OCI-LY7 (cell line): ENCODE results near the gene GPR146. TPM values are rescaled to one million over a fixed set of nuclear protein-coding genes. Genes with fewer than 3 reads are reported as not detected.
A peak's percentile ranks its signal among the peaks of the same experiment; 100 is the strongest.

Source experiments
- BruUV-seq: library from RNA; stranded (reverse); fragments of 400-500 nt; replicated peaks from 2 replicates; lab custom pipeline; 2021; lab: Mats Ljungman, UMichigan
- CTCF ChIA-PET: fragments of 300-600 bp; sonication (Branson Sonifier 250); formaldehyde crosslinking; loops from one replicate; lab custom pipeline; 2022; ENCODE audit warnings: antibody characterized with exemption; ENCODE audit not compliant: unreplicated experiment; lab: Charles Lee
- POLR2A ChIA-PET: fragments of 300-600 bp; sonication (Branson Sonifier 250); formaldehyde crosslinking; loops from one replicate; lab custom pipeline; 2022; ENCODE audit warnings: antibody characterized with exemption; lab: Charles Lee
- DNase-seq: peaks from one replicate; pipeline ENCODE4 v3.0.0-alpha.2; 2015; ENCODE audit warnings: low spot score
- H2AFZ ChIP-seq: fragments of 200-600 bp; sonication (generic), shearing (Covaris generic); 2 replicates; pipeline ENCODE4 v1.6.1; 2014; ENCODE audit warnings: mild to moderate bottlenecking, antibody characterized with exemption, low read length, moderate library complexity
- H3K27ac ChIP-seq: fragments of 200-600 bp; sonication (generic); 2 replicates; pipeline ENCODE4 v1.5.1; 2014; ENCODE audit warnings: mixed run types, low read depth, mild to moderate bottlenecking, moderate library complexity, low read length, inconsistent platforms; ENCODE audit not compliant: poor library complexity, severe bottlenecking
- H3K36me3 ChIP-seq: fragments of 200-600 bp; sonication (generic); 2 replicates; pipeline ENCODE4 v1.6.1; 2014; ENCODE audit warnings: mild to moderate bottlenecking, antibody characterized with exemption, low read length, moderate library complexity, mixed read lengths; ENCODE audit not compliant: insufficient read depth
- H3K4me1 ChIP-seq: fragments of 200-600 bp; sonication (generic); 2 replicates; pipeline ENCODE4 v1.5.1; 2014; ENCODE audit warnings: mild to moderate bottlenecking, low read length; ENCODE audit not compliant: insufficient read depth, poor library complexity, severe bottlenecking
- H3K4me2 ChIP-seq: fragments of 200-600 bp; sonication (generic); 2 replicates; pipeline ENCODE4 v1.6.1; 2014; ENCODE audit warnings: mild to moderate bottlenecking, low read length
- H3K4me3 ChIP-seq: fragments of 200-600 bp; sonication (generic); 2 replicates; pipeline ENCODE4 v1.5.1; 2014; ENCODE audit warnings: mild to moderate bottlenecking, low read depth, low read length; ENCODE audit not compliant: poor library complexity, severe bottlenecking
- H3K79me2 ChIP-seq: fragments of 200-600 bp; sonication (generic); 2 replicates; pipeline ENCODE4 v1.6.1; 2016; ENCODE audit warnings: low read depth, mild to moderate bottlenecking, low read length, moderate library complexity, mixed read lengths; ENCODE audit not compliant: insufficient read depth
- H3K9me2 ChIP-seq: fragments of 200-600 bp; sonication (generic); 2 replicates; pipeline ENCODE4 v1.6.1; 2016; ENCODE audit warnings: mild to moderate bottlenecking, low read length, mixed read lengths; ENCODE audit not compliant: insufficient read depth
- H3K9me3 ChIP-seq: fragments of 200-600 bp; sonication (generic); 2 replicates; pipeline ENCODE4 v1.6.1; 2014; ENCODE audit warnings: mild to moderate bottlenecking, mixed run types, low read length, mixed read lengths
- H4K20me1 ChIP-seq: fragments of 200-600 bp; sonication (generic); 2 replicates; pipeline ENCODE4 v1.6.1; 2014; ENCODE audit warnings: mild to moderate bottlenecking, antibody characterized with exemption, low read length, moderate library complexity, mixed read lengths; ENCODE audit not compliant: insufficient read depth
- CTCF ChIP-seq: fragments of 200-600 bp; sonication (generic); conservative IDR thresholded peaks from 2 replicates; pipeline ENCODE4 v1.5.1; 2014; ENCODE audit warnings: mild to moderate bottlenecking, antibody characterized with exemption, low read length, moderate library complexity, mixed read lengths
- EZH2phosphoT487 ChIP-seq: fragments of 200-600 bp; sonication (generic); IDR thresholded peaks from 2 replicates; pipeline ENCODE4 v1.6.1; 2018; ENCODE audit warnings: low read depth, borderline replicate concordance, mild to moderate bottlenecking, mixed run types, antibody characterized with exemption, low read length, moderate library complexity, mixed read lengths
- intact Hi-C: fragments of 100-400 bp; cut with micrococcal nuclease; formaldehyde crosslinking; loops from one replicate; pipeline ENCODE4 v1.10.0; 2022; ENCODE audit not compliant: unreplicated experiment
- total RNA-seq, 2 experiments: library from RNA; depleted of rRNA in 1 of 2; stranded (reverse); fragments of >200 nt in 1 of 2; shearing (Covaris generic) in 1 of 2; gene quantifications; 2 replicates each; pipeline ENCODE4 v1.2.3, GENCODE V29; 2014 to 2022

Gene GPR146
- total RNA-seq, 2 experiments from 2014 or later, result 0.95 to 3.3 TPM

GRCh38 chr7:1029637-1030443 lies 14.5 kb upstream of the GPR146 start:
- Histone ChIP-seq H3K9me3 (no peaks in the 10 kb centered on the region), H3K79me2 (peaks cover 25% of the 10 kb centered on the region; the same call in 1 of the 2 replicates), H3K4me3 (peak overlapping the region; percentile 85), H3K36me3 (peaks cover 21% of the 10 kb centered on the region), H4K20me1 (no peaks in the 10 kb centered on the region), H3K9me2 (no peaks in the 10 kb centered on the region), H2AFZ (no peak overlapping the region), H3K4me1 (peaks cover 53% of the 10 kb centered on the region), H3K27ac (peak overlapping the region; percentile 95), H3K4me2 (peak overlapping the region; percentile 96)
- TF ChIP-seq EZH2phosphoT487, result no peak
- no peak for TF ChIP-seq CTCF
- no TSS peak for BruUV-seq
- ChIA-PET POLR2A (no interaction called here), CTCF (no interaction called here)
- DNase-seq, result no peak
- intact Hi-C loops, result loop anchor here (5.0 kb wide), 2 partner anchors 122 to 477 kb away; no protein-coding TSS in a partner anchor

- Histone ChIP-seq H3K9me2 (no peaks in the 10 kb centered on the region), H3K36me3 (peaks cover 16% of the 10 kb centered on the region), H3K4me3 (peak overlapping the region; percentile 34), H3K4me1 (peaks cover 46% of the 10 kb centered on the region), H3K4me2 (peak overlapping the region; percentile 96), H3K9me3 (no peaks in the 10 kb centered on the region), H2AFZ (no peak overlapping the region), H4K20me1 (no peaks in the 10 kb centered on the region), H3K79me2 (peaks cover 25% of the 10 kb centered on the region; the same call in 1 of the 2 replicates), H3K27ac (peak overlapping the region; percentile 52)
- ChIA-PET POLR2A (interaction anchor here (0.6 kb wide), 1 partner anchor 55 kb away, joined by 3 read pairs; no protein-coding TSS in a partner anchor), CTCF (interaction anchor here (1.0 kb wide), 1 partner anchor 29 kb away, joined by 4 read pairs; no protein-coding TSS in a partner anchor)
- DNase-seq, result peak; percentile 78
- TF ChIP-seq EZH2phosphoT487 (no peak), CTCF (no peak)
- intact Hi-C loops, result no loop called here
- BruUV-seq, result no TSS peak
Observed at GRCh38 chr7:1030444-1031070, 13.8 kb upstream of the GPR146 start.
